ENCODE results near the gene HOXA4.
A peak's percentile ranks its signal among the peaks of the same experiment; 100 is the strongest.

The HOXA4 gene

DNA sequence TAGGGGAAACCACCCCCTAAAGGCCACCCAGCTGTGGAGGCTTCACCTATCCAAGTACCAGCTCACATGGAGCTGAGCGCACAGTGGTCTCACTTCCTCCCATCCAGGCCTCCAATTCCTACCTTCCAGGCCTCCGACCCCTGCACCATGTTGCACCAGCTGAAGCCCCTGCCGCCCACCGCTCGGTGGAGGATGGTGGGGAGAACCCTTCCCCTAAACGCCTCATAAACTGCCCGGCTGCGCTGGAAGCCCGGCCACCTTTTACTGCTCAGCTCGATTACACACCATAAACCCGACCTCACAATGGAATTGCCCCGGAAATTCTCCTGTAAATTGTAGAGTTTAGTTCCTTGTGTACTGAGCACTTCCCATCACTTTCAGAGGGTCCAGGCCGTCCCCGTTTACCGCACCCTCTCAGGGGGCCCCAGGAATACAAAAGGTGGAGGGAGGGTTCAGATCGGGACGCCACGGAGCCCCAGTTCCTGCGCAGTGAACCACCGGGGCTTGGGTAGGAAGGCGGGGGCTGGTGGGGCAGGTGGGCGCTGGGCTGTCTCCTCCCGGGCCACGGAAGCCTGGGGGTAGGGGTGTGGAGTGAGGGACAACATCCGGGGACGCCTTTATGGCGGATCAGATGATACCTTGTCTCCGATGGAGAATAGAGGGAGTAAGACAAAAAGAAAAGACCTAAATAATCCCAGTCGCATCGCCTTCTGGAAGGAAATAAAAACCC is 27.3 kb upstream of the HOXA4 start:
- no peak for DNase-seq

DNA sequence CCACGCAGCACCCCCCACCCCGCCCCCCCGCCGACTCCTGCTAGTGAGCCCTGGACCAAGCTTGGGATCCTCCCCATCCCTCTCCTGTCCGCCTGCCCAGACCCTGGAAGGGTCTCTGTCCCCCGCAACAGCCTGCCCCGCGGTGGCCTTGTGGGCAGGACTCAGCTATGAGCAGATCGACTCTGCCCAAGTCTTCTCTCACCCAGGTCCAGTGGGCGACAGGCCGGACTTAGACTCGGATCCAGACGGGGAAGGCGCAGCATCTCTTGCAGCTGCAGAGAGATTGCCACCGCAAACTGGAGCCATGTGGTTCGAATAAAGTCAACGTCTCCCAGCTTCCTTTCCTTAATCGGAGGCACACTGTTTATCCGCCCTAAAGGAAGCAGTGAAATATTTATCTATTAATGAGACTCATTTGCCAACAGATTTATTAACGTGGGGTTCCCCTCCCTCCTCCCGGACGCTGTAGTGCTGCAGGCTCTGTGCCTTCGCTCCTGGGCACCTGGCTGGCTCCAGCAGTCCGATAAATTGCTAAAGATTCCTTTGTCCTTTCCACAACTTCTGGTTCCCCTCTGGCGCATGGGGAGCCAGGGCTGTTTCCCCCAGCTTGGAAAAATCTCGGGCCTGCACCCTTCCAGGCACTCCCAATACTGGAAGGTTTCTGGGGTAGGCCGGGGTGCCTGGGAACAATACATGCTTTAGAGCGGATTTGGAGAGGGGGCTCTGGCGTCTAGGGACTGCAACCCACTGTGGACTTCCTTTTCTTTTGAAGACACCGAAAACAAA is 26.6 kb upstream of the HOXA4 start:
- DNase-seq, result no peak

DNA sequence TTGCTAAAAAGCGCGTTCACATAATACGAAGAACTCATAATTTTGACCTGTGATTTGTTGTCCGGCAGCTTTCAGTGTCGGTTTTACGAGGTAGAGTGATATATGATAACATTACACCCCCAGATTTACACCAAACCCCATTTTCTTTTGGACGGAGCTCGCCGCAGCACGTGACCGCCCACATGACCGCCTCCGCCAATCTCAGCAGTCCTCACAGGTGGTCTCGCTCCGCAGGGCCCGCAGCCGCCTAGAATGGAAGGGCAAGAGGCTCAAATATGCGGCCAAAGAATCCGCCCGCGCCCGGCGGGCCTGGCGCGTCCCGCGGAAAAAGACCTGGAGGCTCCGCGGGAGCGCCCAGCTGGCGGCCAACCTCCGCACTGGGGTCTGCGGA is 25.9 kb upstream of the HOXA4 start, which contains the start of gene HOXA7:
Gene HOXA7, minus strand, starts transcription at position 168 of the 391 bp plus-strand sequence. Its CDS starts 130 bp downstream, at position 38.
- no peak for DNase-seq

DNA sequence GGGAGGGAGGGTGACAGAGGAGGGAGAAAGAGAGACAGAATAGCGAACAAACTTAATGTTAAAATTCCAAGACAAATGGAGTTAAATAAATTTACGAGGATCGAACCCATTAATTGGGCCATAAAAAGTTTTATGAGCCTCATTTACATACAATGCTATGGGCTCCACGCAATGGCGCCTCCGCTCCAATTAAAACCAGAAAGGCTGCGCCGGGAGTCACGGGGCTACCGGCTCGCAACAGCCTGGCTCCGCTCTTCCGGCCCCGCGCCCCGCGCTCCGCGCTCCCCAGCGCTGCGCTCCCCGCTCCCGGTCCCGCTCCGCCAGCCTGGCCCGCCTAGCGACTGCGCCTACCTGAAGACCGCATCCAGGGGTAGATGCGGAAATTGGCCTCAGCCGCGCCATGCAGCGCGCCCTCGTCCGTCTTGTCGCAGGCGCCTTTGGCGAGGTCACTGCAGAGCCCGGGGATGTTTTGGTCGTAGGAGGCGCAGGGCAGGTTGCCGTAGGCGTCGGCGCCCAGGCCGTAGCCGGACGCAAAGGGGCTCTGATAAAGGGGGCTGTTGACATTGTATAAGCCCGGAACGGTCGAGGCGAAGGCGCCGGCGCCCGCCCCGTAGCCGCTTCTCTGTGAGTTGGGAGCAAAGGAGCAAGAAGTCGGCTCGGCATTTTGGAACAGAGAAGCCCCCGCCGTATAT is 25.4 kb upstream of the HOXA4 start:
- DNase-seq, result no peak

DNA sequence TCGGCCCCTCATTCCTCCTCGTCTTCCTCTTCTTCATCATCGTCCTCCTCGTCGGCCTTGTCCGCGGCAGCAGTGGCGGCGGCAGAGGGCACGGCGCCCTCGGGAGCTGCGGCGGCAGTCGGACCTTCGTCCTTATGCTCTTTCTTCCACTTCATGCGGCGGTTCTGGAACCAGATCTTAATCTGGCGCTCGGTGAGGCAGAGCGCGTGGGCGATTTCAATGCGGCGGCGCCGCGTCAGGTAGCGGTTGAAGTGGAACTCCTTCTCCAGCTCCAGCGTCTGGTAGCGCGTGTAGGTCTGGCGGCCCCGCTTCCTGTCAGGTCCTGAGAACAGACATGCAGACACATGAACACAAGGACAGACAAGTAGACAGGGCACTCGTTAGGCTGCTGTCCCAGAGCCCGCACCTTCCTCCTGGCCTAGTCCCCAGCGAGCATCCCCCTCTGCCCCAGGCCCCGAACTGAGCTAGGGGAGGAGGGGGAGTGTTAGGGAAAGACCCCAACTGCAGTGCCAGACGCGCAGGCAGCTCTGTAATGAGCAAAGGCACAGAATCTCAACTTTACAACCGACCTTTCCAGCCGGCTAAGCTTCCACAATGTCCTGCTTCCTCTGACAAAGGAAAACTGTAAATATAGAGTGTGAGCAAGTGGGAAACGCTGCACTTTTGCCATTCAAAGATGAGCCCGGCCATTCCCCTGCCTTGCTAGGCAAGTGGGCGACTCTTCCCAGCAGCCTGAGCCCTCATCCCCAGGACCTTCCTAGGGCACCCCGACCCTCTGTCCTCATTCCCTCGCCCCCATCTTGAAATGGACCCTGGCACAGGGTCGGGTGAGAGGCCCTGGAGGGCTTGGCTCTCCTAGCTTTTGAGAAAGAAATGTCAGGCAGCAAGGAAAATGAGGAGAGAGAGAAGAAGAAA is 24.6 kb upstream of the HOXA4 start:
- DNase-seq, result no peak

DNA sequence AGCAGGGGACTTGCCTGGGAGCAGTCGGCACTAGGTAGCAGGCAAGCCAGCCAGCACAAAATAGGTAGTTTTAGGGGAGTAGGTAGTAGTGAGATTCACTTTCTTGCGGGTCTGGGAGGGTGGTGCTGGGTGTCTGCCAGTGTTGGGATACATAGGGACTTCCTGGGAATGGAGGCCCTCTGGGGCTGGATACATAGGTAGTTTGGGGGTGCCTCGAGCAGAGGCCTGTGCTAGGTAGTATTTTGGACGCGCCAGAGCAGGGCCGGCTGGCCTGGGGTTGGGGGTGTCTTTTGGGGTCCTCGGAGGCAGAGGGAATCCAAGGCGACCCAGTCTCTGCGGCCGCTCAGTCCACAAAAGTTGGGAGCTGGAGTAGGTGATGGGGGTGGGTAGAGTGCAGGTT is 23.8 kb upstream of the HOXA4 start:
- DNase-seq, result no peak

DNA sequence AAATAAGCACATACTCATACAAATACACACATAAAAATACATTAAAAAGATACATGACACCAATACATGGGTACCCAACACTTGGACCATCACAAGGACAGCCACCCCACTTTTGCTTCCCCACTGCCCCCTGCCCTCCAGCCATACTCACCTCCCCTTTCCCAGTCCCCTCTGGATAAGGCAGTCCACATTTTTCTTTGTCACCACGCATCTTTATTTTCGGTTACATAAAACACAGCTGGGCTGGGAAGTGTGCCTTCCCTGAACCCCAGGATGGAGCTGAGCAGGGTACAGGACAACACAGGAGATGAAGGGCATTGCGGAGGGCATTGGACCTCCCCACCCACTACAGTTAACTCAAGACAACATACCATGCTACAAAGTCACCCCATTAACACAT is 23.0 kb upstream of the HOXA4 start:
- no peak for DNase-seq

DNA sequence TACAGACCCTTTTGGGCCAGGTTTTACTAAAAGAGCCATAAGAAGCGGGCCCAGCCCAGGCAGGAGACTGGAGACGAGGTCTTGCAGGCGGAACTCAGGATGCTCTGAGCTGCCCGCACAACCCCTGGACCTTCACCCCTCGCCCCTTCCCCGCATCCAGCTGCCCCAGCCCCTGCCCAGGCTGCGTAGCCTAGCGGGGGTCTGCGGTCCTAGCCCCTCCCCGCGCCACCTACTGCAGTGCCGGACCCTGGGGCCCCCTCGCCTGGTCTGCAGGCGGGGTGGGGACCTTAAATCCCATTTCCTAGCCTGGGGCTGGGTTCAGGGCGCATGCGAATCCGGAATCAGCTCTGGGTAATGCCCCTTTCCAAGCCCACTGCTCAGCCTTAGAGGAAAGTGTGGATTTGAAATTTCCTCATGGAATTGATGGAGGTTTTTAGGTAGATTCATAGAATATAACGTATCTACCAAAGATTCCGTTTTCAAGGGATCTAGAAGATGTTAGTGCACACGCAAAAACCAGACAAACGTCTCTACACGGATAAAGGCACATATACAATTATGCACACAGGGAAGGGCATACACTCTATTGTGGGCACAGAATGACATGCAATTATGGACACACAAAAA is 22.4 kb upstream of the HOXA4 start:
- DNase-seq, result no peak

DNA sequence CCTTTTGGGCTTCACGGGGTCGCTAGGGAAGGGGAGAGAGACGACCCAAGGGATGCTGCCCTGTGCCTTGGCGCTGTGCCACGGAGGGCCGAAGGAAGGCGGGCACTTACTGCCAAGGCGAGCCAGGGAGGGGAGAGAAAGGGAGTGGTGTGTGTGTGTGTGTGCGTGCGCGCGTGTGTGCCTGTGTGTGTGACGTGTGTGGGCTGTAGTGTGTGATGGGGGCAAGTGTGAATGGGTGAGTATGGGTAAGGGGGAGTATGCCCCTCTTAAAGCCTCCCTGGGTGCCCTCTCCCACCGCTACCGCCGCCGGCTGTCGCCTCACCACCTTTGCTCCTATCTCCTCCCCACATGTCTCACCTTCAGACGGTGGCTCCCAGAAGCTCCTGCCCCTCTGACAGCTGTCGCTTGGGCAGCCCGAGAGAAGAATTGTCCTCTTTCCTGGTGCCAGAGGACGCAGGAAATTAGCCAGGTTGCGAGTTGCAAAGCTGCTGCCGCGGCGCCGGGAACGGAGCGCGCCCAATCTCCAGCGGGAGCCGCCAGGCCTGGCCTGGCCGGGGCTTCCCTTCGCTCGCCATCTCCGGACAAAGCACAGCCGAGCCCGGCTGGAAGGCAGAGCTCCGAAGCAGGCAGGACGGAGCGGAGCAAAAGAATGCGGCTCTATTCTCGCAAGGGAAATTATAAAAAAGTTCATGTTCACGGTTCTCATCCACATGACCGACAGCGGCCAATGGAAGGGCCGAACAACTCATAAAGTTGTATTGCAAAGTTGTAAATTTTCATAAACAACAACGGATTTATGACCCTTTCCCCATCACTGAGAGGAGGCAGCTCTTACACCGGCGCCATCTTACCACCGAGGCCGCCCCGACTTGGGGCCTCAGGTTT is 21.6 kb upstream of the HOXA4 start, which contains the start of gene HOXA3:
Gene HOXA3, minus strand, starts transcription at position 653 of the 885 bp plus-strand sequence. CDS start 41,943 bp downstream, outside the sequence.
- DNase-seq, result no peak

DNA sequence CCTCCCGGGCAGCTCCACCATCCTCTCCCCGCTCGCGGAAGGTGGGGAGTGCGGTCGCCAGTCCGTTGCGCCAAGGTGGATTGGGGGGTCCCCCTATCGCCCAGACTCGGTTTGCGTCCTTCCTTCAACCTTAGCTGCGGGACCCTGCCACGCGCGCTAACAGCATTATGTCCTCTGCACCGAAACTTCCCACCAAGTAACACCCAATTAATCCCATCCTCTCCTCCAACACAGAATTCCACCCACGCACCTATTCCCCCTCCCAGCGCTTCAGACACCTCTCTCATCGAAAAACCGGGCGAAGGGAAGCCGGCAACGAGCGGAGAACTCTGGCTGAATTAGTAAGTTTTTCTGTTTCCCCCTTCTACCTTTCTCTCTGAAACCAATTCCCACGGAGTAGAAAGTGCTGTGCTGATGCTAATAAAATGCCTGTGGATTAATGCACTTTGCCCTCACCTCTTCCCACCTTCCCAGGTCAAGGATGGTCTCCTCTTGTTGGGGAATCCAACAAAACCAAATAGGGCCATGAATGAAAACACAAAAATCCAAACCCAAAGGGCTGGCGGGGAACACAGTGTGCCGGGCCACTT is 20.9 kb upstream of the HOXA4 start:
- DNase-seq, result no peak

DNA sequence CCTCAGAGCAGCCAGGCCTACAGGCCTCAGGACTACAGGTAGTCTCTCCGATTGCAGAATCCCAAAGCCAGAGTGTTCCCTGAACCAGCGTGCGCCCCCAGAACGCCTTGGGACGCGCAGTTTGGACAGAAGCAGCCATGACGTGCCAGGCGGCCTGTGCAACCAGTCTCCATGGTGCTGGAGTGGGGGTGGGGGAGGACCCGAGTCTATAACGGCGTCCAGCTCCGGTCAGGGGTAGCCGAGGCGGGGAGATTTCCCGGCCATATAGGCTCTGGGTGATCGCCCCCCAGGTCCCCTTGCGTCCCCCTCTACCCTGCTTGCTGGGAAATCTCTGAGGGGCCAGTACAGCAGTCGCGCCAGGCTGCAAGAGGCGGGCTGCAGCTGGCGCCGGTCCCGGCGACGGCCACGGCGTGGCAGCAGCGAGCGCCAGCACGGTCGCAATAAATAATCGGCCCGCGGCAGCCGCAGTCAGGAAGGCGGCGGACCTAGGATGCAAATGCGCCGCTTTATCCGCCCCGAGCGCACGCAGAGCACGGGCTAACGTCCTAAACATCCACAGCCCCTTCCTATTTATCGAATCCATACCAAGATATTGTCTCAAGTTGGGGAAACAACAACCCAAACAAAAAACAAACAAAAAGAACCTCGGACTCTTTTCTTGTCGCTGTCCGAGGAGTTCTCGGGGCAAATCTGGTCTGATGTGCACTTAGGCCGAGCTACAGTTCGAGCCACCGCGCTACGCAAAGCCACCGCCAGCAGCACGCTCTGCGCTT is 20.2 kb upstream of the HOXA4 start:
- peak; percentile 62 to 63 for DNase-seq

DNA sequence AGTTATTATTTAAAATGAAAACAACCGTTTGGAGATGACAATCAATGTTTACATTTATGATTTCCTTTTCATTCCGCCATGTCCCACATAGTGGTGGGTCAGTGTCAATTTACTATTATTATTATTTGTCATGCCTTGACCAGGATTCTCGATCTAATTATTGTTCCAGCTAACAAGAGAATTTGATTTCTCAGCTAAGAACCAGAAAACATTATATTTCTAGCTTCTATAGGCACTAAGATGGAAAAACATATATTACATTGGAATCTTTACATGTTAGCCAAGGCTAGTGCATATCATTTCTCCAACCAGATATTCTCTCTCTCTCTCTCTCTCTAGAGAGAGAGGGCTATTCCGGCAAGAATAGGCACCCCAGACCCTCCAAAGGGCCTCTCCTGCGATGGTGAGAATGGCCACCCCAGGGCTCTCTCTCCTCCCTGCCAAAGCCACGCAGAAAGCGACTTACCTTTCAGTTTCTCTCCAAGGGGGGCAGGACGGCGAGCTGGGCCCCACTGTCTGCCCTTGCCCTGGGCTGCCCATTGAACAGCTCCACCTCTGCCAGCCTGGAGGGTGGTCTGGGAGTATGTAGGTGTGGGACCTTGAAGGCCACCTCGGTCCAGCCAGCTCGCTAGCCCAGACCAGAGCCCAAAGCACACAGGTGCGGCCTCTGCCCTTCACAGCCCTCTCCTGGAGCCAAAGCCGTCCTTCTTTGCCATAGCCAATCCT is 19.4 kb upstream of the HOXA4 start:
- no peak for DNase-seq

DNA sequence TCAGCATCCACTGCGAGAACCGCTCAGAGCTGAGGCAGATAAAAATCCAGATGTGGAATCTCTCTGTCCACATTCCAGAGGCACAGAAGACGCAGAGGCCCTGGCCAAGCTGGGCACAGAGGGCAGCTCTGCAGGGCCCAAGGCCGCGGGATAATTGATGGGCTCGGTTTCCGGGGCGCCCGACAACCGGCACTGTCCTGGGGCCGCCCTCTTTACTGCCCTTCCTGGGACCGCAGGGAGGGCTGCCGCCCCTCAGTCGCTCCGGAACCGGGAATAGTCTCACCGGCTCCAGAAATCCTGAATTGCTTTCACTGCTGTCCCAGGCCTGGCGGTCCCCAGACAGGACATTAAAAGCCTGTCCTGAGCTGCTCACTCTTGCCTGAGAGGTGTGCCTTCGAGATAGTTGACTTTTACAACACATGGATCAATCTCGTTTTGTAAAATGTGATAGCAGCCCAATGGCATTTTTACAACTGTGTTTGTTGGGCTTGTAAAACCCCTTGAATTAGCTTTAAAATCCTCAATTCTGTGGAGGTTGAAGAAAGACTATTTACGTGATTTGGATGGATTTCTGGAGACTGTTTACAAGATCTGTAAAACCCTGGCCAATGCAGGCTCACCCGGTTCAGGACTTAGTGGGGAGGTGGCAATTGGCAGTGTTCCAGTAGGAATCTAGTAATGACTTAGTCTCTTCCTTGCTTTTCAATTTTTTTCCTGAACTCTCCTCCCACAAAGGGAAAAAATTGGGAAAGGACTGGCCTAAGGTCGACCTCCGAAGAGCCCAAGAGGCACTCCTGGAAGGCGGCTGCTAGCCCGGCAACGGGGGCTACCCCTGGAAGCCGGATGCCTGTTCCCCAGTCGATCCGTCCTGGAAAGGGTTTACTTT is 18.4 kb upstream of the HOXA4 start:
- DNase-seq, result no peak

DNA sequence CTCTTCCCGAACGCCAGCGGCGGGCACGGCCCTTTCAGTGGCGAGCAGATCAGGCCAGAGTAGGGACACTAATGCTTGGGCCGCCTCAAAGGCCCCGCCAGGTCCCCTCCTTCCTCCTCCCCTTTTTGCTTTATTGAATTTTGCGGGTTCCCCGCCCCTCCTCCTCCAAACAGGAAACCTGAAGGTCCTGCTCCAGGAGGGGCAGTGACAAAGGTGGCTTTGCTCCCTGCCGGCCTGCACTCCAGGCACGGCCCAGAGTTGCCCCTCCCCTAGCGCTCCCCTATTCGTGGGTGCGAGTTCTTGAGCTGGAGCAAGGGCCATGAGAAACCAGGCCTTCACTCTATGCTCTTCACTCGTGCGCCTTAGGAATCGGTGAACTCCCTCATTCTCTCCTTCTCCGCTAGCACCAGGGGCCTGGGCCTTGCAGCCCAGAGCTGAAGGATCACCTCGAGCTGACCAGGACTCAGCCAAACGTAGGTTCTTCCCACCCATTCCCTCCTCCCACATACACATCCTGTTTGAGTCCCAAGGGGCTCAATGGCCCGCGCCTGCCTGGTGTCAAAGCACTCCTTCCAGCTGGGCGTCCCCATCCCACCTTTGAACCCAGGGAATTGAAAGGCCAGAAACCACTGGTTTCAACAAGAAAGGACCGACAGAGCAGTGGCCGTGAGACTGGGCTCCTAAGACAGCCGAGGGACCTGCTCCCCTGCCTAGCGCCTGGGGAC is 17.6 kb upstream of the HOXA4 start:
- DNase-seq, result no peak

DNA sequence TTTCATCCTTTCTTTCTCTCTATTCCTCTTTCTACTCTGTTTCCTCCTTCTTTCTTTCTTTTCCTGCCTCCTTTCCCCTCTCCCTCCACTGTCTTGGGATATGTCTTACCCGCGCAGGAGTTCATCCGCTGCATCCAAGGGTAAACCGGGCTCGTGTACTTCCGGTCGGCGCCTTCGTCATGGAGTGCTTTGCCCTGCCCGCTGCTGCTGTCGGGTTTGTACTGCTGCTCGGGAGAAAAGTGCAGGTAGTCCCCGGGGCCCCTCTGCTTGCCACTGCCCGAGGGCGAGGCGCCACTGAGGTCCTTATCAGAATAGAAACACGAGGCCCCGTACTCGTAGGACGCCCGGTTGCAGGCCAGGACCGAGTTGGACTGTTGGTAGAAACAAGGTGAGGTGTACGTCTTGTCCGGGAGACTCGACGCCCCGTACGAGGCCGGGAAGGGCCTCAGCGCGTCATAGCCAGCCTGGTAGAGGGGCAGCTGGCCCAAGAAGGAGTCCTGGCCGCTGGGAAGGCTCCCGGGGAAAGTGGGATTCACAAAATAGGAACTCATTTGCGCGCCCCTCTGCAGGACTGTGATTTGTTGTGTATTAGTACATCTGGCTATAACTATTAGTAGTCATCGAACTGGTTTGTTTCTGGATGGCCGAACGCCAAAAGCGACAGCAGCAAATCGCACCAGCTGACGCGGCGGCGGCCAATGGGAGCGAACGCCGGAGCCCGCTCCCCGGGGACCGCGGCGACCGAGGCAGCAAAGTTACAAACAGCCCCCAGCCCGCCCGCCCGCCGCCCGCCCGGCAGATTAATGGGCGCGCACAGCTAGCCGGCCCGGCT is 16.9 kb upstream of the HOXA4 start, which contains the start of gene HOXA6:
Gene HOXA6, minus strand, starts transcription at position 576 of the 832 bp plus-strand sequence. Its CDS starts 25 bp downstream, at position 551.
- no peak for DNase-seq

Measured in stimulated activated CD4-positive, alpha-beta T cell treated with anti-CD3 and anti-CD28 coated beads, Interleukin-2, amount 100 ng/mL, for 48 hours (primary cell).